Stimulated activated CD8-positive, alpha-beta memory T cell treated with anti-CD3 and anti-CD28 coated beads, Interleukin-15, amount 100 ng/mL, for 4 hours (primary cell): Measurements from ENCODE around the gene ADH4.
A peak's percentile ranks its signal among the peaks of the same experiment; 100 is the strongest.
"Not testable (repeated sequence)": the region's sequence is repeated elsewhere in the genome, so short reads cannot be mapped to it uniquely, and the experiment has no call there.

Experiments
- DNase-seq, 2 donors: peaks; one replicate each; pipeline ENCODE4 v3.0.0-alpha.2; 2020; ENCODE audit warnings: low read depth in 2 of 2

Gene ADH4

GRCh38 chr4:99134586-99134985 lies 9.5 kb downstream of the ADH4 start:
- DNase-seq, result no peak

DNA sequence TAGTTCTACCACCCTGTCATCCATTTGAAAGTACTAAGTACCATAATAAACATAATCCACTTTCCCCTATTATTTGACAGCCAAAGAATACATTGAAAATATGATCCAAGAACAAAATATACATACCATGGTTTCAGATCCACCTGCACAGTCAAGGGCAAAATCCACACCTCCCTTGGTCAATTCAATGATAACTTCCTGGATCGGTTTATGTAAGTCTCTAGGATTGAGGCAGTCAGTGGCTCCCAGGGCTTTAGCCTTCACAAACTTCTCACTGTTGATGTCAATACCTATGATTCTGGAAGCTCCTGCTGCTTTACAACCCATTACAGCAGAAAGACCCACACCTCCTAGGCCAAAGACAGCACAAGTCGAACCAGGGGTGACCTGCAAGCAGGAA lies 12.7 kb downstream of the ADH4 start:
- DNase-seq, result no peak

DNA sequence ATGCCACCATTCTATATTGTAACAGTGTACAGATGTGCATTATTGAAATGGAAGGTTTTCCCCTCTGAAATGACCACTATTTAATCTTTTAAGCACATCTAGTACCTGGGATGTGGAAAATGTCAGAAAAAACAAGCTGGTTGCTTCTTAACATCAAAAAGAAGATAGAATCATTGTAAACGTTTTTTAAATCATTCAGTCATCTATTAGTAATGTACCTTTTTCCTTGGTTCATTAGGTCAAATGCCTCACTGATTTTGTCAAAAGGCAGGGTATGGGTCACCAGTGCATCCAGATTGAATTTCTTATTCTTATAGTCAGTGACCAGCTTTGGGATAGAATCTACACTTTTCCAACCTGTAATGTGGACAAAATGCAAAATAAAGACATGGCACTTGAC lies 17.7 kb downstream of the ADH4 start:
- no peak for DNase-seq

DNA sequence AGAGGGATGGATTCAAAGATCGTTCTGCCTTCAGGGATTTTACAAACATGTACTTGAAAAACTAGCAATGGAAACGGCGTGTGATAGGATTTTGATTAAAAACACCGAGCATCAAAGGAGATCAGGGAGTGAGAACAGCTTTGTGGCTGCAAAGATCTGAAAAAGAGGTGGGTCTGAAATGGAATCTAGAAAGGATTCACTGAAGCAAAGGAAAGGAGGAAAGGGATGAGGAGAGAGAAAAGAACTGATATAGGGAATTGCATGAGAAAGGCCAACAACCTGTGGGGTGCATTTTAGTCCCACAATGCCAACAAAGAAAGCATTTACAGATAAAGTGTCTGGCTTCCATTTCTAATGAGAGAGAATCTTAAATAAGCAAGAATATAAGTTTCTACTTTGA lies 23.1 kb downstream of the ADH4 start:
- DNase-seq, result no peak

GRCh38 chr4:99120501-99120900 lies 23.6 kb downstream of the ADH4 start:
- no peak for DNase-seq

- no peak for DNase-seq
Measured at GRCh38 chr4:99117876-99118693, 26.0 kb downstream of the ADH4 start.

DNA sequence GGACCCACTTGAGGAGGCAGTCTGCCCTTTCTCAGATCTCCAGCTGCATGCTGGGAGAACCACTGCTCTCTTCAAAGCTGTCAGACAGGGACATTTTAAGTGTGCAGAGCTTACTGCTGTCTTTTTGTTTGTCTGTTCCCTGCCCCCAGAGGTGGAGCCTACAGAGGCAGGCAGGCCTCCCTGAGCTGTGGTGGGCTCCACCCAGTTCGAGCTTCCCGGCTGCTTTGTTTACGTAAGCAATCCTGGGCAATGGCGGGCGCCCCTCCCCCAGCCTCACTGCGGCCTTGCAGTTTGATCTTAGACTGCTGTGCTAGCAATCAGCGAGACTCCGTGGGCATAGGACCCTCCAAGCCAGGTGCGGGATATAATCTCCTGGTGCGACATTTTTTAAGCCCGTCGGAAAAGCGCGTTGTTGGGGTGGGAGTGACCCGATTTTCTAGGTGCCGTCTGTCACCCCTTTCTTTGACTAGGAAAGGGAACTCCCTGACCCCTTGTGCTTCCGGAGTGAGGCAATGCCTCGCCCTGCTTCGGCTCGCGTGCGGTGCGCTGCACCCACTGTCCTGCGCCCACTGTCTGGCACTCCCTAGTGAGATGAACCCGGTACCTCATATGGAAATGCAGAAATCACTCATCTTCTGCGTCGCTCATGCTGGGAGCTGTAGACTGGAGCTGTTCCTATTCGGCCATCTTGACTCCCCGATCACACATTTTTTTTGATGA lies 26.8 kb downstream of the ADH4 start:
- DNase-seq, result not testable (repeated sequence)

DNA sequence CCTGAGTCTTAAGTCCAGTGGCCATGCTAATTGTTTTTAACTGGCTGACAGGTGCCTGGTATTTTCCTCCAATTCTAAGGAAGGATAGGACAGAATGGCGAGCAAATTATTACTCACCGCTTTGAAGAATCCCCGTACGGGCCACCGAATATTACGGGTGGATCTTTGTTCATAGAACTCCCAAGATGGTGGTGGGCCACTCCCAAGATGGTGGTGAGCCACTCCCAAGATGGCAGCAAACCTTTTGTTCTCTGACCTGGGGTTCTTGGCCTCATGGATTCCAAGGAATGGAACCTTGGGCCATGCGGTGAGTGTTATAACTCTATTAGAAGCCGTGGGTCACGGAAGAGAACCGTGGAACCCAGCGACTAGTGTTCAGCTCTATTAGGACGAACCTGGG lies 34.8 kb downstream of the ADH4 start:
- not testable (repeated sequence) for DNase-seq

DNA sequence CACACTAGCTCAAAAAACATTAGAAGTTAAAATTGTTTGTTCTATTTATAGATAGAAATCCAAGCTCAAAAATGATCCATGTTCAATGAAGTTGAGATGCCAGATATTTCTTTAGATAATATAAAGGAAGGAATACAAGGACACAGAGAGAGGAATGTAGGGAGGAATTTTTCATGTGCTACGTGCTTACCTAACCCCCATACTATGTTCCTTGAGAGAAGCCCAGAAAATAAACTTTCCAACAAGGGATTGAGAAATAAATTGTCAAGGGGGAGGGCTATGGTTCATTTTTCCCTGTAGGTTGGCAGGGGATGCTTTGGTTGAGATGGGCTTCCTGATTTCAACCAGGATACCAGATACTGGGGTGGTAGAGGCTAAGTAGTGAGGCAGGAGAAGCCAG lies 39.9 kb downstream of the ADH4 start:
- DNase-seq, result no peak

DNA sequence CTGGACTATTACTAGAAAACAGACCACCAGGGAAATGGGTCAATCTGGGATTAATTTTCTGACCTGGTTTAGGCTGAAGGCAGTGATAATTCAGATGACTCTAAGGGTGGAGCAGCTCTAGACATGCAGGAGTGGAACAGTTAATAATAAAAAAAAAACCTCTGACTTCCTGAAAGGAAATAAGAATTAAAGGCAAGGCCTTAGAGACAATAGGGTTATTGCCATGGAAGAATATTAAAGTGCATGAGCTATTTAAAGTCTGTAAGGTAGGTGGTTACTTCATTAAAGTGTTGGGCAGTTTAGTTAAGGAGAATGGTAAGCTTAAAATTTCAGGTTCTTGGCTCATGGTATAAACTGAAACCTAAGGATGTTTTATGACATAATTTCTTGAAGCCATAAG lies 40.9 kb downstream of the ADH4 start:
- no peak for DNase-seq

GRCh38 chr4:99102634-99103033 lies 41.5 kb downstream of the ADH4 start:
- DNase-seq, result no peak

GRCh38 chr4:99100876-99101275 lies 43.2 kb downstream of the ADH4 start:
- DNase-seq, result no peak

GRCh38 chr4:99099814-99100213 lies 44.3 kb downstream of the ADH4 start:
- DNase-seq, result not testable (repeated sequence)

DNA sequence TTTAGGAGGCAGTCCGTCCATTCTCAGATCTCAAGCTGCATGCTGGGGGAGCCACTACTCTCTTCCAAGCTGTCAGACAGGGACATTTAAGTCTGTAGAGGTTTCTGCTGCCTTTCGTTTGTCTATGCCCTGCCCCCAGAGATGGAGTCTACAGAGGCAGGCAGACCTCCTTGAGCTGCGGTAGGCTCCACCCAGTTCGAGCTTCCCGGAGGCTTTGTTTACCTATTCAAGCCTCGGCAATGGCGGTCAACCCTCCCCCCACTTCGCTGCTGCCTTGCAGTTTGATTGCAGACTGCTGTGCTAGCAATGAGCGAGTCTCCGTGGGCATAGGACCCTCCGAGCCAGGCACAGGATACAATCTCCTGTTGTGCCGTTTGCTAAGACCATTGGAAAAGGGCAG lies 44.8 kb downstream of the ADH4 start:
- no peak for DNase-seq

GRCh38 chr4:99091841-99092240 lies 52.3 kb downstream of the ADH4 start:
- not testable (repeated sequence) for DNase-seq

- DNase-seq, result no peak
Measured at GRCh38 chr4:99091216-99091575, 52.9 kb downstream of the ADH4 start.

DNA sequence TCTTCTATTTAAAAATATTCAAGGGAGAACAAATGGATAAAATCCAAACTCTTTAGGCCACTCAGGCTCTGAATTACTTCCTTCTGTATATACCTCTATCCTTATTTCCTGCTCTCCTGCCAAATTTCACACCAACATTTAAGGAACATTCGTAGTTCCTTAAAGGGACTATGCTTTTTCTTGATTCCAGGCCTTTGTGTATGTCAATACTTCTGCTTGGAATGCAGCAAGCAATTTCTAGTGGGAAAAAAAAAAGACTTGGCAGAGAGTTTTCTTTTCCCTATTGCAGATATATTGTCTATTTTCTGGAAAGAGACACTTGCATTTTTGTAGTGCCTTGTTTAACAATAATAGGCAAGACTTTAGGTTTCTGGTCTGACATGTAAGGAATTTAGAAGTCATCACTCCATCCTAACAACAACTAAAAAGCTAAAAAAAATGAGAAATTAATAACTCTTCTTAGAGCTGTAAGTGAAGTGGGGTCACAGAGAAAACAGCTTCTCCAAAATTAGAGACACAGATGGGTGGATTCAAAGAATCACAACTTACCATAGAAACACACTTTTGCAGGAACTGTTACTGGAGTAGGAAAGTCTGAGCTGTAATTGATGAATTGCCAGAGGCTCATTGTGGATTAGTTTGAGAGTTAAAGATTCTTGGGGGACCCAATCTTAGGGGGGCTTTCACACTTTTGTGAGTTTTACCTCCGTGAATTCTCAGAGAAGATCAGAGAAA lies 53.4 kb downstream of the ADH4 start:
- DNase-seq, result no peak

- peak; percentile 76 to 82 for DNase-seq
Measured at GRCh38 chr4:99088481-99089365, 55.4 kb downstream of the ADH4 start, which contains the start of gene ADH5. ADH5 (minus strand) TSS chr4:99088788; CDS start chr4:99088700, 88 bp downstream.

- DNase-seq, result no peak
Measured at GRCh38 chr4:99088023-99088449, 56.1 kb downstream of the ADH4 start.

DNA sequence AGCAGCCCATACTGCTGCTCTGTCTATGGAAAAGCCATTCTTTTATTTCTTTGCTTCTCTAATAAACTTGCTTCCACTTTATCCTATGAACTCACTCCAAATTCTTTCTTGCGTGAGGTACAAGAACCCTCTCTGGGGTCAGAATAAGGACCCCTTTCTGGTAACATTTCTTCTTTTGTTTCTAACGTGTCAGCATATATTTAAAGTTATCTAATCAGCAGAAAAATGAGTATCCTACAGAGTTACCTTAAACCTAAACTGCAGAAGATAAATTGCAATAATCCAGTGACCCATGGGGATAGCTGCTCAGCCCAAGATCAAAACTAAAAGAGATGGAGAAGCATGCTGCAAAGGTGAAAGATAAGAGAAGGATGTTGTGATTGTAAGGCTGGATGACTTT lies 59.5 kb downstream of the ADH4 start:
- no peak for DNase-seq

DNA sequence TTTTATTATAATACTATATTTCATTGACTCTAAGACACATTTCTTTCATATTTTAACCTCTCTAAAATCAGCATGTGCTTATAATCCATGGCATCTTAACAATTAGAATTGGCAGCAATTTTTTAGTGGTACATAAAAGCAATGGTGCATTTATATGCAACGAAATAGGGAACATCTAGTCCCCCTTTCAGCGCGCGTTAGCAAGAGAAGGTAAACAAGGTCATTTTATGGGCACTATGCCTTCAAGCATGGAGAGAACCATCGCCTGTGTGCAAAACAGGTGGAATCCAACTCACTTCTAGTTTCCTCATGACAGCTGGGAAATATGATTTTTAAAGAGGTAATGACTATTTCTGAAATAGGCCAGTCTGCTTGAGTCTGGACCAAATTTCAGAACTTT lies 61.9 kb downstream of the ADH4 start:
- no peak for DNase-seq
